A673 (cell line): ENCODE measurements around the gene NDUFS3.
A peak's percentile ranks its signal among the peaks of the same experiment; 100 is the strongest.

Experiments used
- EZH2 ChIP-seq: fragments of 200-600 bp; sonication (generic); IDR thresholded peaks from 2 replicates; pipeline ENCODE4 v1.6.1; 2017; ENCODE audit warnings: borderline replicate concordance, low read depth, mild to moderate bottlenecking, mixed read lengths, antibody characterized with exemption, low read length; ENCODE audit not compliant: poor library complexity, severe bottlenecking
- TF ChIP-seq, protein P1 (sequence below): fragments of 300-800, 200-600 bp; sonication (generic); conservative IDR thresholded peaks from 2 replicates; pipeline ENCODE4 v1.5.1; 2017; ENCODE audit warnings: low read depth, mild to moderate bottlenecking, antibody characterized with exemption, low read length, moderate library complexity, mixed read lengths

DNA sequence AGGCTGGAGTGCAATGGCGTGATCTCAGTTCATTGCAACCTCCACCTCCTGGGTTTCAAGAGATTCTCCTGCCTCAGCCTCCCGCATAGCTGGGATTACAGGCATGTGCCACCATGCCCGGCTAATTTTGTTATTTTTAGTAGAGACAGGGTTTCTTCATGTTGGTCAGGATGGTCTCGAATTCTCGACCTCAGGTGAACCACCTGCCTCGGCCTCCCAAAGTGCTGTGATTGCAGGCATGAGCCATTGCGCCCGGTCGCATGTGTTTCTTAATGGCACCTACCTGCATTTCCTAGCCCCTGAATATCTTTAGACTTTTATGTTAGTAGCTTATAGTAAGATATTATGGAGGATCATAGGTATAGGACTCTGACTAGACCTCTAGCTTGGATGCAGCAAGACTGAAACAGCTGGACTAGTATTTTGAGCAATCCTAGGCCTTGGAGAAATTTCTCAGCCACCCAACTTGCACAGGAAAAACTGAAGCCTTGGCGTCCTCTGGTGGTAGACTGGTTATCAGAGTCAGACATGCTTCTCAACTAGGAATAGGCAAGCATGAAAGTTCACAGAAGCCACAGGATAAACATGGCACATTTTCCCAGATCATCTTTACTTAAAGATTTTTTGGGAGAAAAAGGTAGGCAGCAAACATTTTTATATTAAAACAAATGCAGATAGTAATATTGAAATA, 38.0 kb downstream of the NDUFS3 start:
- no peak for TF ChIP-seq EZH2
- TF ChIP-seq, protein P1, sequence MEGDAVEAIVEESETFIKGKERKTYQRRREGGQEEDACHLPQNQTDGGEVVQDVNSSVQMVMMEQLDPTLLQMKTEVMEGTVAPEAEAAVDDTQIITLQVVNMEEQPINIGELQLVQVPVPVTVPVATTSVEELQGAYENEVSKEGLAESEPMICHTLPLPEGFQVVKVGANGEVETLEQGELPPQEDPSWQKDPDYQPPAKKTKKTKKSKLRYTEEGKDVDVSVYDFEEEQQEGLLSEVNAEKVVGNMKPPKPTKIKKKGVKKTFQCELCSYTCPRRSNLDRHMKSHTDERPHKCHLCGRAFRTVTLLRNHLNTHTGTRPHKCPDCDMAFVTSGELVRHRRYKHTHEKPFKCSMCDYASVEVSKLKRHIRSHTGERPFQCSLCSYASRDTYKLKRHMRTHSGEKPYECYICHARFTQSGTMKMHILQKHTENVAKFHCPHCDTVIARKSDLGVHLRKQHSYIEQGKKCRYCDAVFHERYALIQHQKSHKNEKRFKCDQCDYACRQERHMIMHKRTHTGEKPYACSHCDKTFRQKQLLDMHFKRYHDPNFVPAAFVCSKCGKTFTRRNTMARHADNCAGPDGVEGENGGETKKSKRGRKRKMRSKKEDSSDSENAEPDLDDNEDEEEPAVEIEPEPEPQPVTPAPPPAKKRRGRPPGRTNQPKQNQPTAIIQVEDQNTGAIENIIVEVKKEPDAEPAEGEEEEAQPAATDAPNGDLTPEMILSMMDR: peak; percentile 93
